SK-MEL-5 (cell line): ENCODE measurements around the gene TBX21. TPM values are rescaled to one million over a fixed set of nuclear protein-coding genes. Genes with fewer than 3 reads are reported as not detected.

Experiments
- DNase-seq: peaks from one replicate; pipeline ENCODE4 v3.0.0-alpha.2; 2016; ENCODE audit warnings: low read depth, low spot score
- in situ Hi-C: cut with HindIII; loops from 2 replicates; pipeline ENCODE4 v1.10.0; 2016; ENCODE audit warnings: low sequenced_read_pairs, high pct_unique_total_duplicates, low pct_unique_long_range_greater_than_20kb
- total RNA-seq: library from RNA; depleted of rRNA; stranded (reverse); fragments of >200 nt; shearing (Covaris generic); gene quantifications from 2 replicates; pipeline ENCODE4 v1.2.3, GENCODE V29; 2014

Gene TBX21
- total RNA-seq, 1 experiment from 2014 or later: not detected

DNA sequence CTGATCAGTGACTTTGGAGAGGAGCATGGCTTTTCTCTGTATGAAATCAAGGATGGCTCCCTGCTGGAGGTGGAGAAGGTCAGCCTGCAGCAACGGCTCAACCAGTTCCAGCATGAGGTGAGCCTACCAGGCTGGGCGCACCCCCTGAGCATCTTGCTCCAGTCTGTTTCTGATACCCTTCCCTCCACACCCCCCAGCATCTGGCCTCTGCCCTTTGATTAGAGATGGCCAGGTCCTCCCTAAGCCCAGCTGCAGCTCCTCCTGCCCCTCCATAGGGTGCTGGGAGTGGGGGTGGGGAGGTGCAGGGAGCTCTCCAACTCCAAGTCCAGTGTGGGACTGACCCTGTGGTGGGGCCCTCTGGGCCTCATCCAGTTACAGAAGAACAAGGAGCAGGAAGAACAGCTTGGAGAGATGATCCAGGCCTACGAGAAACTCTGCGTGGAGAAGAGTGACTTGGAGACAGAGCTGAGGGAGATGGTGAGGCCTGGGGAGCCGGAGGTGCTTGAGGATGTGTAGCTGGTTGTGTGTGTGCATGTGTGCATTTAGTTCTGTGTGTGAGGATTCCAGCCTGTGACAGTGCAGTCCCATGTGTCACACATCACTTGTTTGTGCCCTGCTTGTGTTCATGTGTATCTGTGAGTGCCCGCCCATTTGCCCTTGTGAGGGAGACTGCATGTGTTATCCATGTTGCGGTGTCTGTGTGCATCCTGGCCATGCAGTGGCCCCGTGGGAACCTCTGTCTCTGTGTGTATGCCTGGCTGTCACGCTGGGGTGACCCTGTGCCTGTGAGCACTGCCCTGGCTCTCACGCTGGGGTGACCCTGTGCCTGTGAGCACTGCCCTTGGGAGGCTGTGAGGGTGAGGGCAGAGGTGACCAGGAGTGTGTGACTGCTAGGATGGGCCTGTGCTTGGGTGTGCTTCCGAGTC is 36.1 kb upstream of the TBX21 start:
- no peak for DNase-seq
- in situ Hi-C loops: no loop called here

DNA sequence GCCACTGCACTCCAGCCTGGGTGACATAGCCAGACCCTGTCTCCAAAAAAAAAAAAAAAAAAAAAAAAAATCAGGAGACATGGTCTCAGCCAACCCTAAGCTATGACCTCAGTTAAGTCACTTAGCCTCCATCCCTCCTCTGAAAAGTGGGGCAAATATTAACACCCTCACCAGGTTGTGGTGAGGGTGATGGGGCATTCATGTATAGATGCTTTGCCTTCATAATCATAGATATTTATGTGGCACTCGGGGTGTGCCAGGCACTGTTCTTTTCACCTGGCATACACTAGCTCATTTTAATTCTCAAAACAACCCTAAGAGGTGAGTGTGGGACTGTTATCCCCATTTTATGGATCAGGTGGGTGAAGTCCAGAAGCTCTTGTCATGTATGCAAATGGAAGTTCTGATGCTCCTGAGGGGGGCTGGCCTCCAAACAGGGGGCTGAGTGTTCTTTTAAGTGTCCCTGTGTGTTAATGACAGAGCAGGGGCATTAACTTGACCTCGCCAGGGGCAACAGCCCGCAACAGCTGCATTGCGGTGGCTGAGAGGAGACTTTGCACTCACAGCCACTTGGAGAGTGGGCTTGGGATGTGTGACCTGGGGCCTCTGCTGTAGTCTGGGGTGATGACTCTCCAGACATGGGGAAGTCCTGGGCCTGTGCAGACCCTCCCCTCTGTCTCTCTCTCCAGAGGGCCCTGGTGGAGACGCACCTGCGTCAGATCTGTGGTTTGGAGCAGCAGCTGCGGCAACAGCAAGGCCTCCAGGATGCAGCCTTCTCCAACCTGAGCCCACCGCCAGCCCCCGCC is 34.9 kb upstream of the TBX21 start:
- in situ Hi-C loops: no loop called here
- no peak for DNase-seq

GRCh38 chr17:47698749-47699535 is 34.1 kb upstream of the TBX21 start:
- peak; percentile 63 for DNase-seq
- in situ Hi-C loops: no loop called here

GRCh38 chr17:47699536-47699840 is 33.5 kb upstream of the TBX21 start:
- in situ Hi-C loops: no loop called here
- DNase-seq: no peak

- in situ Hi-C loops: no loop called here
- DNase-seq: no peak
These were observed 32.3 kb upstream of the TBX21 start for GRCh38 chr17:47700471-47701449.

DNA sequence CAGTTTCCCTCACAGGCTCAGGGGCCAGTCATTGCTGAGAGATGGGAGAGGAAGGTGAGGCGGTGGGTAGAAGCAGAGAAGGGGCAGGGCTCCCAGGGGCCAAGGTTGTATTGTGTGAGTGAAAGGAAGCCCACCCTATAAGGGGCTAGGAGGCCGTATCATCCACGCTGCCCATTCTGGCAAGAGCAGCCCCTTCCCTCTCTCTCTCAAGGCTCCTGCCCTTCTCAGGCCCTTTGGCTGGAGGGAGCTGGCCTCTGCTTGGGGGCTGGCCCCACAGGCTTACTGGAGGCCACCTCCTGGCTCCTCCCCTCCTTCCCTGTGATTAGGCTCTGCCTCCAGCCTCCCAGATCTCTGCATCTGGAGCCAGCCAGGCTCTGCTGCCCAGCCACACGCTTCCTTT is 31.4 kb upstream of the TBX21 start:
- in situ Hi-C loops: no loop called here
- no peak for DNase-seq

DNA sequence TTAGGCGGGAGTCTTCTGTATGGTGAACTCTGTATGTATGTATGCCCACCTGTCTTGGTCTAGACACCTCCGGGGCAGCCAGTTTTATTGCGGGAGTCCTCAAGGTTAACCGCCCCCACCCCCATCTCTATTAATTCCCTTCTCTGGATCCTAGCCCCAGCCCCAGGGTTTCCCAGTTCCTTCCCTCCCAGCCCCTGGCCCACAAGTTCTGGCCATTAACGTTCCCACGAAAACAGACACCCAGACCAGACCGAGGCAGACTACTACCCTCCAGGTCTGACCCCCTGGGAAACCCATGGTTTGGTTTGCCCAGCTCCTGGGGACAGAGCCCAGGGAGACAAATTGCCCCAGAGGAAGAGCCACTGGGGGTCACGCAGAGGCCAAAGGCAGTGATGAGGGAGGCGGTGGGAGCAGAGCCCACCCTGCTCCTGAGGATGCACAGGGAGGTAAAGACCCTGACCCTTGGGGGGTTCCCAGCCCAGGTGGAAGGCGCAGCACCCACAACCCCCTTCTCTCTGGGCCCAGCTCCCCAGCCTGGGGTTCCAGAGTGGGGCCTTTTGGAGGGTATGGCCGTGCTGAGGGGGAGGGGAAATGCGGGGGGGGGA is 30.5 kb upstream of the TBX21 start:
- DNase-seq: no peak
- in situ Hi-C loops: no loop called here

GRCh38 chr17:47703191-47703591 is 29.8 kb upstream of the TBX21 start:
- no peak for DNase-seq
- in situ Hi-C loops: no loop called here

- in situ Hi-C loops: no loop called here
- DNase-seq: no peak
These were observed 29.4 kb upstream of the TBX21 start for GRCh38 chr17:47703671-47704070.

DNA sequence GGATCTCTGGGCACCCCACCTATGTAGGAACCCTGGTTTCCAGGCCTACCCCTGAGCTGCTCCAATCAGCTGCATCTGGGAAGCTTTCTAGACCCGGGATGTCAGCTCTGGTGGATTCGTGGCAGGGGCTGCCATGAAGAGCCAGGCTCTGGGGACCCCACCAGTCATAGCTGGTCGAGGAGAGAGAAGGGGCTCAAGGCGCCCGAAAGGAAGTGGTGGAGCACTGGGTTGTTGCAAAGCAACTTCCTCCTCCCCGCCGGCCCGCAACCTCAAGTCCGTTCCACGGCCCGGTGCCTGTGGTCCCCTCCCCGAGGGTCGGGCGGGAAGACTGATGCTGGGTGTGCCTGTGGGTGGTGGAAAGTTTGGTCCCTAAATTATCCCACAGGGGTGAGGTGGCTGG is 28.9 kb upstream of the TBX21 start:
- in situ Hi-C loops: no loop called here
- DNase-seq: no peak

DNA sequence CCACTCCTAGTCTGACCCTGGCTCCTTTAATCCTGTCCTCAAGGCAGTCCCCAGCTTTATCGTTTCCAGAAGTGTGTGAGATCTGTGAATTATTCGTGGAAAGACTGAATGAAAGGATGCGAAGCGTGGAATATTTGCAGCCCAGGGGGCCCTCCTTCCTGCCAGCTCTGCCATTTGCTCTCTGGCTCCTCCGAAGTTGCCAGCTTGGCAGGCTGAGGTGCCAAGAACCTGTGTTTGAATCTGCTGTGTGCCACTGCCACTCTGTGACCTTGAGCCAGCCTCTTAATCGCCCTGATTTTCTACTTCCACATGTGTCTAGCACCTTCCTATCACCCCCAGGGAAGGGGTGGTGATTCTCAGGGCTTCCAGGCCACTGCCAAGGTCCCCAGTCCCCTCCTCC is 28.3 kb upstream of the TBX21 start:
- in situ Hi-C loops: no loop called here
- DNase-seq: no peak

DNA sequence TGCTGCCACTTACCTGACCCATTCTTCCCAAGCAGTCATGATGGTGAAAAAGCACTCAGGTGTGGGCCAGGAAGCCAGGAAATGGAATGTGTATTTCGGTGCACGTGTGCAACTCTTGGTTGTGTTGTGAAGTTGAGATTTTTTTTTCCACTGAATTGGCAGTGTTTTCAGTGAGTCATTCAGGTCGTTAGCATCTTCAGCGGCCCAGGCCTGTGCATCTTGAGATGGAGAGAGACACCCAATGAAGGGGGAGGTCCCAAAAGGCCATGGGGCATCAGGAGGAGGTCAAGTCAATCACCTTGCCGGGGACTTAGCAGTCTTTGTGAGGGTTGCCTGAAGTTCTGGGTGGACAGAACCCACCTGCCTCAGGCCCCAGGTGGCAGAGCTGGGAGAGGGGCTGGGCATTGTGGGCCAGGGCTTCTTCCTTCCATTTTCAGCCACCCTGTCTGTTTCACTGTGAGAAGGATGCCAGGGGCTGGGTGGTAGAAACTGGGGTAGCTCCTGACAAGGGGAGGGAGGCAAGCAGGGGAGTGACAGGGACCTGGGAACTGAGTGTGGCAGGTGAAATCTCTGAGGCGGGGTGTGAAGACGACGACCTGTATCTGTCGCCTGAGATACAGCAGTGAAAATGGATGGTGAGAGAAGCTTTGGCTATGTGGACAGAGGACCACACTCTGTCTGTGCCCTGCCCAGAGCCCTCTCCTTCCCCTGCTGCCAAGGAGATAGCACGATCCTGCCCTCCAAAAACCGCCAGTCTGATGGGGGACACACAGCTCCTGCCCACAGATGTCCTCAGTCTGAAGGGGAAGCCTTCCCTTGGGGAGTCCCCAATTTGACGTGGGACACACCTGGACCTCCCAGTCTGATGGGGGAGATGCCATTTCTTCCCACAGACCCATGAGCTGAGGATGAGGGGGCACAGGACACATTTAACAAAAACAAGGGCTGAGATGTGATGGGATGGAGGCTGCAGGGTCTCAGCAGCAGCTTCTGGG is 27.2 kb upstream of the TBX21 start:
- in situ Hi-C loops: no loop called here
- DNase-seq: no peak

DNA sequence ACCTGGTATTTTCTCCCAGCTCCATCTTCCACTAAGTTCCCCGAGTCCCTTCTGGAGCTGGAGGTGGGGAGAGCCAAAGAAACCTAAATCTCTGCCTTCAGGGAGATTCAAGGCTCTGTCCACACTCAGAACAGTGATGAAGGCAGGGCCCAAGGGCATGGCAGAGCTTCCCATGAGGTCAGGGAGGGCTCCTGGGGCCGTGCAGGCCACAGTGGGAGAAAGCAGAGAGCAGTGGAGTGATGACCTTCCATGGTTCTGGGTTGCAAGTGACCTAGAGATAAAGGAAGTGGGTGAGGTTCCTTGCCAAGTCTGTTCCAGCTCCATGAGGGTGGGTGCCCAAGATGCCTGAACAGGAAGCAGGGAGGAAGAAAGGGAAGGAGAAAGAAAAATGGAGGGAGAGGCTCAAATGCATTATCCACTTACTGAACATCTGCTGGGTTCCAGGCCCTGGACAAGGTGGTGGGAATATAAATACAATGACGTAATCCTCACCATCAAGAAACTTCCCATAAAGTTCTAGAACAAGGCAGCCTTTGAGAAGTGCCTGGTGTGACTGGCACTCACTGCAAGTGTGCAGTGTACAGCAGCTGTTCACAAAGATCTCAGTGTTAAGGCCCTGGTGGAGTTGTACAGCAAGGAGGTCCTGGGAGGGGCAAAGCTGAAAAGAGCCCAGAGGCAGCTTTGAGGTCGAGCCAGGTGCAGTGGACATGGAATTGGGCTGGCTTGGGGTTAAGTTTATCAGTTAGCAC is 25.8 kb upstream of the TBX21 start:
- in situ Hi-C loops: no loop called here
- DNase-seq: peak; percentile 98

GRCh38 chr17:47707884-47708283 is 25.2 kb upstream of the TBX21 start:
- in situ Hi-C loops: no loop called here
- DNase-seq: no peak

GRCh38 chr17:47708312-47708863 is 24.6 kb upstream of the TBX21 start:
- in situ Hi-C loops: no loop called here
- no peak for DNase-seq
